Measurements from ENCODE around the gene ESD.
"Not testable (repeated sequence)": the region's sequence is repeated elsewhere in the genome, so short reads cannot be mapped to it uniquely, and the experiment has no call there.

DNA sequence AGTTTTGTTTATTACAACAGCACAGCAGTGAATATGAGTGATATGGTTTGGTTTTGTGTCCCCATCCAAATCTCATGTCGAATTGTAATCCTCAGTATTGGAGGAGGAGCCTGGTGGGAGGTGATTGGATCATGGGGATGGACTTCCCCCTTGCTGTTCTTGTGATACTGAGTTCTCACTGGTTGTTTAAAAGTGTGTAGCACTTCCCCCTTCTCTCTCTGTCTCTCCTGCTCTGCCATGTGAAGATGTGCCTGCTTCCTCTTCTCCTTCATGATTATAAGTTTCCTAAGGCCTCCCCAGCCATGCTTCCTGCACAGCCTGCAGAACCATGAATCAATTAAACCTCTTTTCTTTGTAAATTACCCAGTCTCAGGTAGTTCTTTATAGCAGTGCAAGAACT, 8.0 kb upstream of the ESD start:
- TF ChIP-seq, protein P1, sequence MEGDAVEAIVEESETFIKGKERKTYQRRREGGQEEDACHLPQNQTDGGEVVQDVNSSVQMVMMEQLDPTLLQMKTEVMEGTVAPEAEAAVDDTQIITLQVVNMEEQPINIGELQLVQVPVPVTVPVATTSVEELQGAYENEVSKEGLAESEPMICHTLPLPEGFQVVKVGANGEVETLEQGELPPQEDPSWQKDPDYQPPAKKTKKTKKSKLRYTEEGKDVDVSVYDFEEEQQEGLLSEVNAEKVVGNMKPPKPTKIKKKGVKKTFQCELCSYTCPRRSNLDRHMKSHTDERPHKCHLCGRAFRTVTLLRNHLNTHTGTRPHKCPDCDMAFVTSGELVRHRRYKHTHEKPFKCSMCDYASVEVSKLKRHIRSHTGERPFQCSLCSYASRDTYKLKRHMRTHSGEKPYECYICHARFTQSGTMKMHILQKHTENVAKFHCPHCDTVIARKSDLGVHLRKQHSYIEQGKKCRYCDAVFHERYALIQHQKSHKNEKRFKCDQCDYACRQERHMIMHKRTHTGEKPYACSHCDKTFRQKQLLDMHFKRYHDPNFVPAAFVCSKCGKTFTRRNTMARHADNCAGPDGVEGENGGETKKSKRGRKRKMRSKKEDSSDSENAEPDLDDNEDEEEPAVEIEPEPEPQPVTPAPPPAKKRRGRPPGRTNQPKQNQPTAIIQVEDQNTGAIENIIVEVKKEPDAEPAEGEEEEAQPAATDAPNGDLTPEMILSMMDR (IDR thresholded peaks at IDR 0.05) = not testable (repeated sequence)
- TF ChIP-seq EZH2phosphoT487, EZH2 (IDR thresholded peaks at IDR 0.05): not testable (repeated sequence)

Data from neural progenitor cell (in vitro differentiated cells).